Measurements from ENCODE around the gene PCSK1. TPM values are rescaled to one million over a fixed set of nuclear protein-coding genes. Genes with fewer than 3 reads are reported as not detected.

PCSK1 gene
- total and polyA plus RNA-seq, 2 of the 8 experiments (the other 6 are each of a cell fraction or from before 2014, with no cell fraction given): 1.3 to 3.2 TPM

DNA sequence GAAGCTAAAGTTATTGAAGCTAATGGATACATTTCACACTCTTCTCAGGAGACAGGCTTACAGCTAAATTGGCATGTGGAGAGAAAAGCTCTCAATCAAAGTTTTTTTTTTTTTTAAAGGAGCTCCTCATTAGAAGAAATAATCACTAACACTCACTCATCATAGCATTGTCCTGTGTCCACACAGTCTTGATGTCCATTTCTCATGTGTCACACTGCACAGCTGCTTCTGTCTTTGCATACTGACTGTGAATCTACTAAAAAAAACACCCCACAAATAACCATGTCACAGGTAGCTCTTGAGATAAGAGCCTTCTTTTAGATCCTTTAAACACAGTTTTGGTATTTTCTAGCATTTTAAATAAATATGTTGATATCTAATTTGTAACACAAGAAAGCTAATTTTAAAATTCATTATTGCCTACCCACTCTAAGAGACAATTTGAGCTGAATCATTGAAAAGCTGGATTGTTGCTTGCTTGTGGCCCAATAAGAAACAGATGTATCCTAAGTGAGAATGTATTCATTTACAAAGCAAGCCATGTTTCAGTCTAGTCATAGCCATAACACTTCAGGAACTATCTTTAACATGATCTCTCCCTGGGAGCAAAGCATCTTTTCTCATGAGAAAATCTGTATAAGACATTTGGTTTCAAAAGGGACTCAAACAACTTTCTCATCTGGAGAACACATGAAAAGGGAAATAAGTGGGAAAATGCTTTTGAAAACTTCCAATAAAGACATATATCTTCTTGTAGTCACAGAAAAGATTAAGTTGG lies 48.1 kb upstream of the PCSK1 start:
- Histone ChIP-seq H3K4me3 (ENCODE audit: extremely low read depth in 1 of 4, insufficient read depth in 2 of 4, low read depth in 3 of 4, low read length in 4 of 4) (no peak overlapping the region), H2AFZ (ENCODE audit: low read length) (no peak overlapping the region), H4K91ac (replicated peaks; ENCODE audit: insufficient read length, low read length) (no peak overlapping the region), H3K18ac (ENCODE audit: extremely low read depth, low read length) (no peak overlapping the region), H3K27ac (ENCODE audit: low read depth, low read length) (no peak overlapping the region), H3K4me1 (replicated peaks in 1 of 4; ENCODE audit: control insufficient read depth in 3 of 4, insufficient read depth in 4 of 4, low read length in 3 of 4) (no peaks in the 10 kb centered on the region), H3K27me3 (replicated peaks in 1 of 4; ENCODE audit: control insufficient read depth in 3 of 4, extremely low read depth in 1 of 4, insufficient read depth in 3 of 4, low read length in 3 of 4) (no peaks in the 10 kb centered on the region), H4K20me1 (replicated peaks in 1 of 2; ENCODE audit: control insufficient read depth in 1 of 2, insufficient read depth in 2 of 2, low read length in 2 of 2) (no peaks in the 10 kb centered on the region), H3K79me1 (ENCODE audit: low read depth, low read length) (no peaks in the 10 kb centered on the region), H3K23ac (ENCODE audit: insufficient read length) (no peak overlapping the region), H2BK12ac (ENCODE audit: low read depth, low read length) (no peak overlapping the region), H2AK5ac (ENCODE audit: low read depth, low read length) (no peak overlapping the region), H3K14ac (ENCODE audit: insufficient read length) (no peak overlapping the region), H4K5ac (ENCODE audit: insufficient read length, low read depth, low read length) (no peak overlapping the region), H3K79me2 (ENCODE audit: control insufficient read depth in 1 of 2, insufficient read depth in 2 of 2, low read length in 2 of 2) (no peaks in the 10 kb centered on the region), H3K56ac (replicated peaks; ENCODE audit: insufficient read length, low read depth, low read length) (no peak overlapping the region), H2BK20ac (ENCODE audit: low read length) (no peak overlapping the region), H3K23me2 (ENCODE audit: low read depth, low read length) (no peaks in the 10 kb centered on the region; the same call in 1 of the 2 replicates), H4K8ac (ENCODE audit: extremely low read depth, insufficient read depth, low read length) (no peak overlapping the region), H3K9me3 (ENCODE audit: insufficient read depth in 2 of 2, low read depth in 1 of 2, low read length in 1 of 2) (no peaks in the 10 kb centered on the region), H3K4me2 (ENCODE audit: insufficient read depth in 1 of 2, low read depth in 2 of 2, low read length in 2 of 2) (no peak overlapping the region), H2BK5ac (ENCODE audit: low read depth, low read length) (no peak overlapping the region), H3K4ac (replicated peaks; ENCODE audit: insufficient read length, low read depth, low read length) (no peak overlapping the region), H3K9ac (replicated peaks in 1 of 4; ENCODE audit: extremely low read depth in 1 of 4, low read depth in 3 of 4, low read length in 3 of 4) (no peak overlapping the region), H2BK120ac (replicated peaks; ENCODE audit: low read depth, low read length) (no peak overlapping the region), H3K36me3 (ENCODE audit: control insufficient read depth in 2 of 4, insufficient read depth in 4 of 4, low read length in 3 of 4) (no peaks in the 10 kb centered on the region), H2BK15ac (ENCODE audit: low read length) (no peak overlapping the region)
- FAIRE-seq (no peak), DNase-seq (ENCODE audit: low read depth in 1 of 2, low spot score in 2 of 2) (no peak)
- ChIA-PET POLR2A (ENCODE audit: partially characterized antibody) (interaction anchor here (0.7 kb wide), 1 partner anchor 10 kb away, joined by 3 read pairs; no protein-coding TSS in a partner anchor), CTCF (ENCODE audit: partially characterized antibody) (interaction anchor here (0.6 kb wide), 1 partner anchor 1606 kb away, joined by 4 read pairs; no protein-coding TSS in a partner anchor)
- TF ChIP-seq, protein P1, sequence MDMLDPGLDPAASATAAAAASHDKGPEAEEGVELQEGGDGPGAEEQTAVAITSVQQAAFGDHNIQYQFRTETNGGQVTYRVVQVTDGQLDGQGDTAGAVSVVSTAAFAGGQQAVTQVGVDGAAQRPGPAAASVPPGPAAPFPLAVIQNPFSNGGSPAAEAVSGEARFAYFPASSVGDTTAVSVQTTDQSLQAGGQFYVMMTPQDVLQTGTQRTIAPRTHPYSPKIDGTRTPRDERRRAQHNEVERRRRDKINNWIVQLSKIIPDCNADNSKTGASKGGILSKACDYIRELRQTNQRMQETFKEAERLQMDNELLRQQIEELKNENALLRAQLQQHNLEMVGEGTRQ (IDR thresholded peaks at IDR 0.05; ENCODE audit: low read length): no peak
- no peak for TF ChIP-seq POU5F1 (IDR thresholded peaks at IDR 0.05; ENCODE audit: low read depth, low read length)
- no peak for TF ChIP-seq ASH2L (IDR thresholded peaks at IDR 0.05; ENCODE audit: low read length)
- no peak for TF ChIP-seq CREB1 (IDR thresholded peaks at IDR 0.05)
- TF ChIP-seq NRF1 (IDR thresholded peaks at IDR 0.05; ENCODE audit: low read depth, low read length): no peak
- no peak for TF ChIP-seq CTCF (IDR thresholded peaks at IDR 0.05; ENCODE audit: control extremely low read depth in 1 of 3, insufficient read depth in 1 of 3, low read depth in 1 of 3, low read length in 3 of 3)
- TF ChIP-seq, protein P2, sequence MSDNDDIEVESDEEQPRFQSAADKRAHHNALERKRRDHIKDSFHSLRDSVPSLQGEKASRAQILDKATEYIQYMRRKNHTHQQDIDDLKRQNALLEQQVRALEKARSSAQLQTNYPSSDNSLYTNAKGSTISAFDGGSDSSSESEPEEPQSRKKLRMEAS (IDR thresholded peaks at IDR 0.05): no peak
- TF ChIP-seq TCF12 (IDR thresholded peaks at IDR 0.05; ENCODE audit: low read depth, low read length): no peak
- no peak for TF ChIP-seq SP4 (IDR thresholded peaks at IDR 0.05; ENCODE audit: low read length)
- no peak for TF ChIP-seq TAF7 (optimal IDR thresholded peaks at IDR 0.05; ENCODE audit: borderline replicate concordance, low read depth, low read length)

Measured in H1 (cell line).